AG09309 (cell line): ENCODE measurements around the gene IMPDH2.

Experiments used
- DNase-seq: peaks from one replicate; pipeline ENCODE4 v3.0.0-alpha.2; 2010; ENCODE audit warnings: low read depth
- H3K4me3 ChIP-seq: 2 replicates; pipeline ENCODE4 v1.5.1; 2011; ENCODE audit warnings: mild to moderate bottlenecking, low read depth, low read length, moderate library complexity; ENCODE audit not compliant: control insufficient read depth
- CTCF ChIP-seq: IDR thresholded peaks from 2 replicates; pipeline ENCODE4 v1.5.1; 2011; ENCODE audit warnings: mild to moderate bottlenecking, low read depth, low read length, inconsistent platforms; ENCODE audit not compliant: insufficient read depth, control insufficient read depth; ENCODE audit errors: missing control alignments

The IMPDH2 gene

GRCh38 chr3:49028673-49029562 is at the start of gene IMPDH2:
TSS of gene IMPDH2 (minus strand) at chr3:49029398. CDS start at chr3:49029350, 48 bp downstream.
- TF ChIP-seq CTCF = peak; percentile 7
- DNase-seq = peak; percentile 61
- peak within 1 kb of the TSS; percentile 91 for H3K4me3 ChIP-seq

GRCh38 chr3:49076646-49077045 is 47.4 kb upstream of the IMPDH2 start:
- DNase-seq = no peak
- no peak for TF ChIP-seq CTCF
- H3K4me3 ChIP-seq = no peak overlapping the region

- no peak for TF ChIP-seq CTCF
- no peak overlapping the region for H3K4me3 ChIP-seq
- DNase-seq = no peak
Observed at GRCh38 chr3:49076116-49076515, 46.9 kb upstream of the IMPDH2 start.

- no peak for DNase-seq
- no peak for TF ChIP-seq CTCF
Observed at GRCh38 chr3:49058011-49058410, 28.8 kb upstream of the IMPDH2 start.

GRCh38 chr3:49057268-49057667 is 28.1 kb upstream of the IMPDH2 start:
- no peak for DNase-seq
- no peak for TF ChIP-seq CTCF
- H3K4me3 ChIP-seq = no peak overlapping the region

More at GRCh38 chr3:49058011-49058410, 28.8 kb upstream of the IMPDH2 start:
- H3K4me3 ChIP-seq = no peak overlapping the region

- TF ChIP-seq CTCF = no peak
- DNase-seq = no peak
- no peak overlapping the region for H3K4me3 ChIP-seq
Observed at GRCh38 chr3:49054344-49054862, 25.2 kb upstream of the IMPDH2 start.
